Neural cell (in vitro differentiated cells): ENCODE results near the gene OLFML2B. TPM values are rescaled to one million over a fixed set of nuclear protein-coding genes. Genes with fewer than 3 reads are reported as not detected.

Source experiments
- H2AFZ ChIP-seq: fragments of 200-600, 300-800 bp; sonication (generic), shearing (Covaris generic); 2 replicates; pipeline ENCODE4 v1.6.0; 2014; ENCODE audit warnings: low read depth, mild to moderate bottlenecking, antibody characterized with exemption, low read length, moderate library complexity
- H3F3A ChIP-seq: fragments of 200-600 bp; shearing (Covaris generic); 2 replicates; pipeline ENCODE4 v1.6.1; 2016; ENCODE audit warnings: mild to moderate bottlenecking, moderate library complexity, mixed read lengths, antibody characterized with exemption, low read length; ENCODE audit not compliant: insufficient read depth, poor library complexity, severe bottlenecking
- H3K27ac ChIP-seq: fragments of 200-600, 300-800 bp; sonication (generic), shearing (Covaris generic); 2 replicates; pipeline ENCODE4 v1.5.1; 2014; ENCODE audit warnings: mild to moderate bottlenecking, low read length, moderate library complexity
- H3K27me3 ChIP-seq: fragments of 300-800, 200-600 bp; sonication (generic), shearing (Covaris generic); 2 replicates; pipeline ENCODE4 v1.6.0; 2014; ENCODE audit warnings: mild to moderate bottlenecking, low read depth, low read length, moderate library complexity; ENCODE audit not compliant: insufficient read depth
- H3K36me3 ChIP-seq: fragments of 300-800, 200-600 bp; sonication (generic), shearing (Covaris generic); 2 replicates; pipeline ENCODE4 v1.5.1; 2014; ENCODE audit warnings: mild to moderate bottlenecking, antibody characterized with exemption, low read length, moderate library complexity; ENCODE audit not compliant: insufficient read depth
- H3K4me2 ChIP-seq: fragments of 300-800, 200-600 bp; sonication (generic), shearing (Covaris generic); 2 replicates; pipeline ENCODE4 v1.6.0; 2014; ENCODE audit warnings: mild to moderate bottlenecking, low read length
- H3K4me3 ChIP-seq: fragments of 300-800, 200-600 bp; sonication (generic), shearing (Covaris generic); 2 replicates; pipeline ENCODE4 v1.5.1; 2014; ENCODE audit warnings: mild to moderate bottlenecking, low read length, moderate library complexity
- H3K79me2 ChIP-seq: fragments of 200-600 bp; shearing (Covaris generic); replicated peaks from 2 replicates; pipeline ENCODE4 v1.6.0; 2014; ENCODE audit warnings: mild to moderate bottlenecking, low read length, moderate library complexity; ENCODE audit not compliant: insufficient read depth
- H3K9ac ChIP-seq: fragments of 300-800, 200-600 bp; sonication (generic), shearing (Covaris generic); 2 replicates; pipeline ENCODE4 v1.6.1; 2016; ENCODE audit warnings: mild to moderate bottlenecking, low read length, mixed read lengths
- H3K9me2 ChIP-seq: fragments of 200-600 bp; shearing (Covaris generic); 2 replicates; pipeline ENCODE4 v1.6.1; 2016; ENCODE audit warnings: mild to moderate bottlenecking, low read length, mixed read lengths; ENCODE audit not compliant: insufficient read depth
- H3K9me3 ChIP-seq: fragments of 200-600, 300-800 bp; sonication (generic), shearing (Covaris generic); 2 replicates; pipeline ENCODE4 v1.6.1; 2016; ENCODE audit warnings: mild to moderate bottlenecking, mixed run types, low read length, moderate library complexity, mixed read lengths
- H4K20me1 ChIP-seq: fragments of 200-600 bp; shearing (Covaris generic); 2 replicates; pipeline ENCODE4 v1.6.1; 2016; ENCODE audit warnings: mild to moderate bottlenecking, mixed run types; ENCODE audit not compliant: insufficient read depth
- EP300 ChIP-seq: fragments of 450-650 bp; conservative IDR thresholded peaks from 2 replicates; pipeline ENCODE4 v1.6.1; 2014; ENCODE audit warnings: antibody characterized with exemption, mild to moderate bottlenecking, moderate library complexity; ENCODE audit not compliant: poor library complexity, severe bottlenecking
- EZH2 ChIP-seq: fragments of 200-600, 300-800 bp; shearing (Covaris generic), sonication (generic); IDR thresholded peaks from 2 replicates; pipeline ENCODE4 v1.6.1; 2014; ENCODE audit warnings: antibody characterized with exemption, low read length, borderline replicate concordance, mild to moderate bottlenecking; ENCODE audit not compliant: insufficient read depth, poor library complexity, severe bottlenecking
- MXI1 ChIP-seq: fragments of 450-650 bp; conservative IDR thresholded peaks from 2 replicates; pipeline ENCODE4 v1.6.1; 2014; ENCODE audit warnings: antibody characterized with exemption, mild to moderate bottlenecking; ENCODE audit not compliant: poor library complexity, severe bottlenecking
- POLR2AphosphoS5 ChIP-seq: IDR thresholded peaks from 2 replicates; pipeline ENCODE4 v1.6.1; 2012
- RAD21 ChIP-seq: fragments of 450-650 bp; conservative IDR thresholded peaks from 2 replicates; pipeline ENCODE4 v1.6.1; 2014; ENCODE audit warnings: antibody characterized with exemption, mild to moderate bottlenecking, moderate library complexity
- SMC3 ChIP-seq: fragments of 450-650 bp; conservative IDR thresholded peaks from 2 replicates; pipeline ENCODE4 v1.6.1; 2014; ENCODE audit warnings: antibody characterized with exemption, mild to moderate bottlenecking, moderate library complexity; ENCODE audit not compliant: poor library complexity
- TAF1 ChIP-seq: IDR thresholded peaks from 2 replicates; pipeline ENCODE4 v1.6.1; 2012; ENCODE audit warnings: low read depth
- polyA plus RNA-seq: library from polyadenylated mRNA; depleted of rRNA; stranded (reverse); fragments of >200 nt; gene quantifications from 2 replicates; pipeline ENCODE4 v1.2.3, GENCODE V29; 2014
- TF ChIP-seq, protein P1 (sequence below): fragments of 450-650 bp; IDR thresholded peaks from 2 replicates; pipeline ENCODE4 v1.5.1; 2014; ENCODE audit warnings: antibody characterized with exemption, mild to moderate bottlenecking, moderate library complexity; ENCODE audit not compliant: poor library complexity, severe bottlenecking
- TF ChIP-seq, protein P2 (sequence below): IDR thresholded peaks from 2 replicates; pipeline ENCODE4 v1.6.1; 2012; ENCODE audit warnings: borderline replicate concordance

OLFML2B gene
- polyA plus RNA-seq, 1 donor from 2014 or later: 0.78 TPM

DNA sequence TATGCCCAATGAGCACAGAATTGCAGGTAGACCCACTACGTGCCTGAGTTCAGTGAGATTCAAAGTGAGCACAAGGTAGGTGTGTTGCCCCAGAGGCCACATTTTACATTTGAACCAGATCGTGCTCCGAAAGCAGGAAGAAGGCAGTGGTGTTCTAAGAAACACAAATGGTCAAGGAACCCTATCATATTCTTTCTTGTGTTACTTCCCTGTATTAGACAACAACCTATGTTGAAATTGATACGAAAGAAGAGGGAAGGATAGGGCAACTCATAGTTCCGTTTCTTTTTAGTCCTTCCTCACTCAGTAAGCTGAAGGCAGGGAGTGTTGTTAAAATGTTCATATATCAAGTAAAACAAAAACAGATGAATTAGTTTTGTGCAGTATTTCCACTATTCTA, 33.9 kb downstream of the OLFML2B start (continued):
- TF ChIP-seq MXI1: no peak

DNA sequence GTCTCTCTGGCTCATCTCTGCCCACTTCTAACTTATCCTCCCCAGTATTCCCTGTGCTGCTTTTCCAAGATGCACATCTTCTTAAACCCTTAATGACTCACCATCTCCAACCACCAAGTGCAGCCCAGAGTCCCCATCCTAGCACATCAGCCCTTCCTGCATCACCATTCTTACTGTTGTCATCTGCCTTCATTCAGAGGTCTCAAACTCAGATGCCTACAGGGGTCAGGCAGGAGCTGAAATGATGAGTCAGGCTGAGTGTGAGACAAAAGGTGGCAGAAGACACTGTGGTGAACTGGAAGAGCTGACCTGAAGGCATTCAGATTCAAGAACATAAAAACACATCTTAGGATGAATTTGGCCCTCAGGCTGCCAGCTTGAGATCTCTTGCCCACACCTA, 34.6 kb downstream of the OLFML2B start:
- H3K4me3 ChIP-seq: no peak overlapping the region
- no peaks in the 10 kb centered on the region for H4K20me1 ChIP-seq
- H3K27ac ChIP-seq: no peak overlapping the region
- no peaks in the 10 kb centered on the region for H3K79me2 ChIP-seq
- no peaks in the 10 kb centered on the region for H3K27me3 ChIP-seq
- H3K36me3 ChIP-seq: no peaks in the 10 kb centered on the region
- no peaks in the 10 kb centered on the region for H3F3A ChIP-seq
- TF ChIP-seq, protein P1, sequence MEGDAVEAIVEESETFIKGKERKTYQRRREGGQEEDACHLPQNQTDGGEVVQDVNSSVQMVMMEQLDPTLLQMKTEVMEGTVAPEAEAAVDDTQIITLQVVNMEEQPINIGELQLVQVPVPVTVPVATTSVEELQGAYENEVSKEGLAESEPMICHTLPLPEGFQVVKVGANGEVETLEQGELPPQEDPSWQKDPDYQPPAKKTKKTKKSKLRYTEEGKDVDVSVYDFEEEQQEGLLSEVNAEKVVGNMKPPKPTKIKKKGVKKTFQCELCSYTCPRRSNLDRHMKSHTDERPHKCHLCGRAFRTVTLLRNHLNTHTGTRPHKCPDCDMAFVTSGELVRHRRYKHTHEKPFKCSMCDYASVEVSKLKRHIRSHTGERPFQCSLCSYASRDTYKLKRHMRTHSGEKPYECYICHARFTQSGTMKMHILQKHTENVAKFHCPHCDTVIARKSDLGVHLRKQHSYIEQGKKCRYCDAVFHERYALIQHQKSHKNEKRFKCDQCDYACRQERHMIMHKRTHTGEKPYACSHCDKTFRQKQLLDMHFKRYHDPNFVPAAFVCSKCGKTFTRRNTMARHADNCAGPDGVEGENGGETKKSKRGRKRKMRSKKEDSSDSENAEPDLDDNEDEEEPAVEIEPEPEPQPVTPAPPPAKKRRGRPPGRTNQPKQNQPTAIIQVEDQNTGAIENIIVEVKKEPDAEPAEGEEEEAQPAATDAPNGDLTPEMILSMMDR: no peak
- TF ChIP-seq EP300 (no peak), SMC3 (no peak), RAD21 (no peak), POLR2AphosphoS5 (no peak), MXI1 (no peak), EZH2 (no peak), TAF1 (no peak)
- TF ChIP-seq, protein P2, sequence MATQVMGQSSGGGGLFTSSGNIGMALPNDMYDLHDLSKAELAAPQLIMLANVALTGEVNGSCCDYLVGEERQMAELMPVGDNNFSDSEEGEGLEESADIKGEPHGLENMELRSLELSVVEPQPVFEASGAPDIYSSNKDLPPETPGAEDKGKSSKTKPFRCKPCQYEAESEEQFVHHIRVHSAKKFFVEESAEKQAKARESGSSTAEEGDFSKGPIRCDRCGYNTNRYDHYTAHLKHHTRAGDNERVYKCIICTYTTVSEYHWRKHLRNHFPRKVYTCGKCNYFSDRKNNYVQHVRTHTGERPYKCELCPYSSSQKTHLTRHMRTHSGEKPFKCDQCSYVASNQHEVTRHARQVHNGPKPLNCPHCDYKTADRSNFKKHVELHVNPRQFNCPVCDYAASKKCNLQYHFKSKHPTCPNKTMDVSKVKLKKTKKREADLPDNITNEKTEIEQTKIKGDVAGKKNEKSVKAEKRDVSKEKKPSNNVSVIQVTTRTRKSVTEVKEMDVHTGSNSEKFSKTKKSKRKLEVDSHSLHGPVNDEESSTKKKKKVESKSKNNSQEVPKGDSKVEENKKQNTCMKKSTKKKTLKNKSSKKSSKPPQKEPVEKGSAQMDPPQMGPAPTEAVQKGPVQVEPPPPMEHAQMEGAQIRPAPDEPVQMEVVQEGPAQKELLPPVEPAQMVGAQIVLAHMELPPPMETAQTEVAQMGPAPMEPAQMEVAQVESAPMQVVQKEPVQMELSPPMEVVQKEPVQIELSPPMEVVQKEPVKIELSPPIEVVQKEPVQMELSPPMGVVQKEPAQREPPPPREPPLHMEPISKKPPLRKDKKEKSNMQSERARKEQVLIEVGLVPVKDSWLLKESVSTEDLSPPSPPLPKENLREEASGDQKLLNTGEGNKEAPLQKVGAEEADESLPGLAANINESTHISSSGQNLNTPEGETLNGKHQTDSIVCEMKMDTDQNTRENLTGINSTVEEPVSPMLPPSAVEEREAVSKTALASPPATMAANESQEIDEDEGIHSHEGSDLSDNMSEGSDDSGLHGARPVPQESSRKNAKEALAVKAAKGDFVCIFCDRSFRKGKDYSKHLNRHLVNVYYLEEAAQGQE: no peak
- no peak overlapping the region for H3K4me2 ChIP-seq
- peaks cover 4% of the 10 kb centered on the region for H3K9me3 ChIP-seq
- H2AFZ ChIP-seq: no peak overlapping the region
- H3K9me2 ChIP-seq: no peaks in the 10 kb centered on the region
- no peak overlapping the region for H3K9ac ChIP-seq

DNA sequence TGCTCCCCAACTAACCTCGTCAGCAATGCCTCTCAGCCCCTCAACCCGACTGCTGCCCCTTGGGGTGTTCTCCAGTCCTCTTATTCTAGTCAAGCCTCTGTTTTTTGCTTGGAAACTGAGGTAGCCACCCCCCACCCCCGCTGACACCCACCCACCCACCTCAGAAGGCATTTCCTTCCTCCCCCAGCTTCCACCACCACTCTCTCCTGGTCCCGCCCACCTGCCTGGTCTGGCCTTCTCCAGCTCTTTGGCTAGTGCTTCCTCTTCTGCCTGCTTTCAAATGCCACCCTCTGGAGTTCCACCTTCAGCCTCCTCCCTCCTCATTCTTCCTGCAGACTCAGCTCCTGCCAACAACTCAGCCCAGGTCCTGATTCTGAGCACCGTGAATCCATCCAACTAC, 35.3 kb downstream of the OLFML2B start:
- H3K27me3 ChIP-seq: no peaks in the 10 kb centered on the region
- no peaks in the 10 kb centered on the region for H3K79me2 ChIP-seq
- H4K20me1 ChIP-seq: no peaks in the 10 kb centered on the region
- H2AFZ ChIP-seq: no peak overlapping the region
- H3K9me2 ChIP-seq: no peaks in the 10 kb centered on the region
- H3F3A ChIP-seq: no peaks in the 10 kb centered on the region
- no peak overlapping the region for H3K27ac ChIP-seq
- no peak overlapping the region for H3K9ac ChIP-seq
- H3K9me3 ChIP-seq: peaks cover 4% of the 10 kb centered on the region
- no peaks in the 10 kb centered on the region for H3K36me3 ChIP-seq
- no peak overlapping the region for H3K4me2 ChIP-seq
- H3K4me3 ChIP-seq: no peak overlapping the region
- TF ChIP-seq TAF1: no peak
- no peak for TF ChIP-seq POLR2AphosphoS5
- no peak for TF ChIP-seq EP300
- no peak for TF ChIP-seq RAD21
